ENCODE data around the gene CACNA2D3.

The CACNA2D3 gene

GRCh38 chr3:54563501-54564200 is 441.3 kb downstream of the CACNA2D3 start:
- no peaks in the 10 kb centered on the region for H3K79me2 ChIP-seq (ENCODE audit: low read length)
- no peak overlapping the region for H3K9ac ChIP-seq (ENCODE audit: low read length)
- H3K9me2 ChIP-seq (replicated peaks; ENCODE audit: insufficient read depth, low read length), result no peaks in the 10 kb centered on the region
- no peaks in the 10 kb centered on the region for H3K36me3 ChIP-seq (replicated peaks; ENCODE audit: insufficient read depth, low read length)
- TF ChIP-seq EZH2phosphoT487 (IDR thresholded peaks at IDR 0.05; ENCODE audit: low read length) (no peak), CTCF (IDR thresholded peaks at IDR 0.05; ENCODE audit: low read length) (no peak), EZH2 (optimal IDR thresholded peaks at IDR 0.05; ENCODE audit: low read depth, low read length) (no peak)
- H3K4me3 ChIP-seq (ENCODE audit: low read length), result no peak overlapping the region
- no peaks in the 10 kb centered on the region for H3F3A ChIP-seq (ENCODE audit: insufficient read depth, low read length)
- H4K20me1 ChIP-seq (ENCODE audit: insufficient read depth, low read length), result no peaks in the 10 kb centered on the region
- no peaks in the 10 kb centered on the region for H3K9me3 ChIP-seq (replicated peaks; ENCODE audit: insufficient read depth, low read length)
- no peak overlapping the region for H3K27ac ChIP-seq (ENCODE audit: low read length)
- H3K4me1 ChIP-seq (ENCODE audit: low read length), result no peaks in the 10 kb centered on the region
- DNase-seq, result no peak
- no peak overlapping the region for H3K4me2 ChIP-seq (ENCODE audit: low read depth, low read length)
- no peaks in the 10 kb centered on the region for H3K27me3 ChIP-seq (replicated peaks; ENCODE audit: insufficient read depth, low read length)
- H2AFZ ChIP-seq (ENCODE audit: low read length), result no peak overlapping the region

GRCh38 chr3:54564374-54564925 is 442.1 kb downstream of the CACNA2D3 start:
- TF ChIP-seq EZH2 (optimal IDR thresholded peaks at IDR 0.05; ENCODE audit: low read depth, low read length), result no peak
- no peak for TF ChIP-seq CTCF (IDR thresholded peaks at IDR 0.05; ENCODE audit: low read length)
- no peak for TF ChIP-seq EZH2phosphoT487 (IDR thresholded peaks at IDR 0.05; ENCODE audit: low read length)
- H3K79me2 ChIP-seq (ENCODE audit: low read length), result no peaks in the 10 kb centered on the region

GRCh38 chr3:54565956-54566355 is 443.6 kb downstream of the CACNA2D3 start:
- H3K4me2 ChIP-seq (ENCODE audit: low read depth, low read length), result no peak overlapping the region
- H3K4me3 ChIP-seq (ENCODE audit: low read length), result no peak overlapping the region
- H3K9me2 ChIP-seq (replicated peaks; ENCODE audit: insufficient read depth, low read length), result no peaks in the 10 kb centered on the region
- no peaks in the 10 kb centered on the region for H4K20me1 ChIP-seq (ENCODE audit: insufficient read depth, low read length)
- H2AFZ ChIP-seq (ENCODE audit: low read length), result no peak overlapping the region
- no peaks in the 10 kb centered on the region for H3K27me3 ChIP-seq (replicated peaks; ENCODE audit: insufficient read depth, low read length)
- no peaks in the 10 kb centered on the region for H3K36me3 ChIP-seq (replicated peaks; ENCODE audit: insufficient read depth, low read length)
- TF ChIP-seq EZH2phosphoT487 (IDR thresholded peaks at IDR 0.05; ENCODE audit: low read length), result no peak
- TF ChIP-seq EZH2 (optimal IDR thresholded peaks at IDR 0.05; ENCODE audit: low read depth, low read length), result no peak
- TF ChIP-seq CTCF (IDR thresholded peaks at IDR 0.05; ENCODE audit: low read length), result no peak
- no peak for DNase-seq
- no peaks in the 10 kb centered on the region for H3K79me2 ChIP-seq (ENCODE audit: low read length)
- H3K9me3 ChIP-seq (replicated peaks; ENCODE audit: insufficient read depth, low read length), result no peaks in the 10 kb centered on the region
- H3K4me1 ChIP-seq (ENCODE audit: low read length), result no peaks in the 10 kb centered on the region
- H3F3A ChIP-seq (ENCODE audit: insufficient read depth, low read length), result no peaks in the 10 kb centered on the region
- H3K27ac ChIP-seq (ENCODE audit: low read length), result no peak overlapping the region
- H3K9ac ChIP-seq (ENCODE audit: low read length), result no peak overlapping the region

More at GRCh38 chr3:54564374-54564925, 442.1 kb downstream of the CACNA2D3 start:
- Histone ChIP-seq H4K20me1 (ENCODE audit: insufficient read depth, low read length) (no peaks in the 10 kb centered on the region), H2AFZ (ENCODE audit: low read length) (no peak overlapping the region), H3K4me2 (ENCODE audit: low read depth, low read length) (no peak overlapping the region), H3K9ac (ENCODE audit: low read length) (no peak overlapping the region), H3K36me3 (replicated peaks; ENCODE audit: insufficient read depth, low read length) (no peaks in the 10 kb centered on the region), H3K27me3 (replicated peaks; ENCODE audit: insufficient read depth, low read length) (no peaks in the 10 kb centered on the region), H3K4me1 (ENCODE audit: low read length) (no peaks in the 10 kb centered on the region), H3F3A (ENCODE audit: insufficient read depth, low read length) (no peaks in the 10 kb centered on the region), H3K9me2 (replicated peaks; ENCODE audit: insufficient read depth, low read length) (no peaks in the 10 kb centered on the region), H3K27ac (ENCODE audit: low read length) (no peak overlapping the region), H3K9me3 (replicated peaks; ENCODE audit: insufficient read depth, low read length) (no peaks in the 10 kb centered on the region), H3K4me3 (ENCODE audit: low read length) (no peak overlapping the region)
- DNase-seq, result no peak
